ENCODE measurements around the gene LSM14A.

The LSM14A gene

DNA sequence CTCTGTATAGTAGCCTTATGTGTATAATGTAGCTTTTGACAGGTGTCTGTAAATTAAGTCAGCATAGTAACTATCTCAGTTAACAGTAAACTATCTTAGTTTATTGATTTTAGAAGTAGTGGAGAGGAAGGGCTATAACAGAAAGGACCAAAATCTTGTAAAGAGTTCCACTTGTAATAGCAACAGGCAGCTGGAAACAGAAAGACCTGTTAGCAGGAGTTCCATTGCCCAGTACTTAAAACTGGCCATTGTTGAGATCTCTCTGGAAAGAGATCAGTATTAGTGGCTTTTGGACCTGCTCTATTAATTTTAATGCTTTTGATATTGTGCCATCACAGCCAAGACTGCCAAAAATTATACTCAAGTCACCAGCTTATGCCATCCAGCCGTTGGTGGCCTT is 50.1 kb downstream of the LSM14A start:
- Histone ChIP-seq H2AFZ (ENCODE audit: low read depth, low read length, severe bottlenecking) (no peak overlapping the region), H3K9ac (ENCODE audit: low read length) (no peak overlapping the region), H3K79me2 (ENCODE audit: insufficient read depth, low read length) (peaks cover 29% of the 10 kb centered on the region), H3K9me3 (ENCODE audit: insufficient read depth, low read length) (no peaks in the 10 kb centered on the region), H3K4me2 (ENCODE audit: low read depth, low read length, poor library complexity, severe bottlenecking) (no peak overlapping the region), H3K27me3 (ENCODE audit: low read length) (no peaks in the 10 kb centered on the region), H3K36me3 (ENCODE audit: low read length) (peaks cover 73% of the 10 kb centered on the region), H4K20me1 (ENCODE audit: low read depth, low read length) (peaks cover 3% of the 10 kb centered on the region; the same call in 1 of the 2 replicates), H3K27ac (ENCODE audit: low read depth, low read length) (no peak overlapping the region), H3K4me3 (ENCODE audit: insufficient read depth, low read length, poor library complexity, severe bottlenecking) (no peak overlapping the region), H3K9me2 (replicated peaks; ENCODE audit: insufficient read depth, low read length) (no peaks in the 10 kb centered on the region), H3F3A (ENCODE audit: insufficient read depth) (peaks cover 39% of the 10 kb centered on the region; the same call in 1 of the 2 replicates)
- TF ChIP-seq, protein P1, sequence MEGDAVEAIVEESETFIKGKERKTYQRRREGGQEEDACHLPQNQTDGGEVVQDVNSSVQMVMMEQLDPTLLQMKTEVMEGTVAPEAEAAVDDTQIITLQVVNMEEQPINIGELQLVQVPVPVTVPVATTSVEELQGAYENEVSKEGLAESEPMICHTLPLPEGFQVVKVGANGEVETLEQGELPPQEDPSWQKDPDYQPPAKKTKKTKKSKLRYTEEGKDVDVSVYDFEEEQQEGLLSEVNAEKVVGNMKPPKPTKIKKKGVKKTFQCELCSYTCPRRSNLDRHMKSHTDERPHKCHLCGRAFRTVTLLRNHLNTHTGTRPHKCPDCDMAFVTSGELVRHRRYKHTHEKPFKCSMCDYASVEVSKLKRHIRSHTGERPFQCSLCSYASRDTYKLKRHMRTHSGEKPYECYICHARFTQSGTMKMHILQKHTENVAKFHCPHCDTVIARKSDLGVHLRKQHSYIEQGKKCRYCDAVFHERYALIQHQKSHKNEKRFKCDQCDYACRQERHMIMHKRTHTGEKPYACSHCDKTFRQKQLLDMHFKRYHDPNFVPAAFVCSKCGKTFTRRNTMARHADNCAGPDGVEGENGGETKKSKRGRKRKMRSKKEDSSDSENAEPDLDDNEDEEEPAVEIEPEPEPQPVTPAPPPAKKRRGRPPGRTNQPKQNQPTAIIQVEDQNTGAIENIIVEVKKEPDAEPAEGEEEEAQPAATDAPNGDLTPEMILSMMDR (IDR thresholded peaks at IDR 0.05; ENCODE audit: insufficient read depth, low read length, poor library complexity, severe bottlenecking) = no peak
- no peak for TF ChIP-seq EZH2phosphoT487 (conservative IDR thresholded peaks at IDR 0.05; ENCODE audit: low read length)

DNA sequence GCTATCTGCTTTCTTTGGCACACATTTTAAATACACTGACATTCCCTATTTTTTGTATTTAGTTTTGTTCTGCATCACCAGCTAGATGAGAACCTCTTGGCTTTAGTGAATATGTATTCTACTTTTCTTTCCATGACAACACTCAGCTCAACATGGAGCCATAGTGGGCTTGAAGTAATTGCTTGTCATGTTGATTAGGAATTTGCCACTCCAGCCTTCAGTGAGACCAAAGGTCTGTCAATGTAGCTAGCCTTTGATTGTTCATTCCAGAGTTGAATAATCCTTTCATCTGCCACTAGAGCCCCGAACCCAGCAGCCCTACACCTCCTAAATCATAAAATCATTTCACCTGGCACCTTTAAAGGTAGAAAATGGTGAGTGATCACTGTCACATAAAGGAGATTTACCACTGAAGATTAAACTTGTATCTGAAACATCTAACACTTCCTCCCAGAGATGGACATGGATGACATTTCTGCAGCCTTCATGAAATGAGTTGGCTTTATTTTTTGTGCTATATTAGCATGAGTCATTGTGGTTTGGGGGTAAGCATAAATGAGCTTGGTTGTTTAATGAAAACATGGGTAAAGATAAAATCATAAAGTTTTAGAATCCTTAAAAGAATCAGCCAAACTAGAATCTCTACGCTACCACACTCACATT is 52.8 kb downstream of the LSM14A start:
- H3K4me2 ChIP-seq (ENCODE audit: low read depth, low read length, poor library complexity, severe bottlenecking) = no peak overlapping the region
- no peak overlapping the region for H3K4me3 ChIP-seq (ENCODE audit: insufficient read depth, low read length, poor library complexity, severe bottlenecking)
- H4K20me1 ChIP-seq (ENCODE audit: low read depth, low read length) = peaks cover 3% of the 10 kb centered on the region; the same call in 1 of the 2 replicates
- H3K36me3 ChIP-seq (ENCODE audit: low read length) = peaks cover 81% of the 10 kb centered on the region
- H3K79me2 ChIP-seq (ENCODE audit: insufficient read depth, low read length) = peaks cover 25% of the 10 kb centered on the region
- TF ChIP-seq EZH2phosphoT487 (conservative IDR thresholded peaks at IDR 0.05; ENCODE audit: low read length) = no peak
- TF ChIP-seq, protein P1 (IDR thresholded peaks at IDR 0.05; ENCODE audit: insufficient read depth, low read length, poor library complexity, severe bottlenecking) = no peak
- no peak overlapping the region for H3K9ac ChIP-seq (ENCODE audit: low read length)
- H3K9me3 ChIP-seq (ENCODE audit: insufficient read depth, low read length) = no peaks in the 10 kb centered on the region
- peaks cover 23% of the 10 kb centered on the region; the same call in 1 of the 2 replicates for H3F3A ChIP-seq (ENCODE audit: insufficient read depth)
- H2AFZ ChIP-seq (ENCODE audit: low read depth, low read length, severe bottlenecking) = no peak overlapping the region
- no peak overlapping the region for H3K27ac ChIP-seq (ENCODE audit: low read depth, low read length)
- no peaks in the 10 kb centered on the region for H3K27me3 ChIP-seq (ENCODE audit: low read length)
- no peaks in the 10 kb centered on the region for H3K9me2 ChIP-seq (replicated peaks; ENCODE audit: insufficient read depth, low read length)

DNA sequence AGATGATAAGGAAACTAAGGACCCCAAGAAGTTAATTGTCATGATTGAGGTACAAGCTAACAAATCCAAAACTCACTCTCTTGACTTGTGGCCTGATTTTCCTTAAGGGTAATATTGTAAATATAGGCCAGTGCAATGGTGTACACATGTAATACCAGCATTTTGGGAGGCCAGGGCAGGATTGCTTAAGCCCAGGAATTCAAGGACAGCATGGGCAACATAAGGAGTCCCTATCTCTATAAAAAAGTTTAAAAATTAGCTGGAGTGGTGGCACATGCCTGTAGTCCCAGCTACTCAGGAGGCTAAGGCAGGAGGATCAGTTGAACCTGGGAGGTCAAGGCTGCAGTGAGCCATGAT is 53.3 kb downstream of the LSM14A start:
- TF ChIP-seq EZH2phosphoT487 (conservative IDR thresholded peaks at IDR 0.05; ENCODE audit: low read length) = no peak
- TF ChIP-seq, protein P1 (IDR thresholded peaks at IDR 0.05; ENCODE audit: insufficient read depth, low read length, poor library complexity, severe bottlenecking) = no peak
- H3K4me2 ChIP-seq (ENCODE audit: low read depth, low read length, poor library complexity, severe bottlenecking) = no peak overlapping the region
- H3K36me3 ChIP-seq (ENCODE audit: low read length) = peaks cover 78% of the 10 kb centered on the region
- no peaks in the 10 kb centered on the region for H3K9me2 ChIP-seq (replicated peaks; ENCODE audit: insufficient read depth, low read length)
- H3F3A ChIP-seq (ENCODE audit: insufficient read depth) = peaks cover 20% of the 10 kb centered on the region; the same call in 1 of the 2 replicates
- no peaks in the 10 kb centered on the region for H3K9me3 ChIP-seq (ENCODE audit: insufficient read depth, low read length)
- H3K27me3 ChIP-seq (ENCODE audit: low read length) = no peaks in the 10 kb centered on the region
- H3K9ac ChIP-seq (ENCODE audit: low read length) = no peak overlapping the region
- no peak overlapping the region for H3K4me3 ChIP-seq (ENCODE audit: insufficient read depth, low read length, poor library complexity, severe bottlenecking)
- H3K79me2 ChIP-seq (ENCODE audit: insufficient read depth, low read length) = peaks cover 23% of the 10 kb centered on the region
- no peak overlapping the region for H2AFZ ChIP-seq (ENCODE audit: low read depth, low read length, severe bottlenecking)
- H3K27ac ChIP-seq (ENCODE audit: low read depth, low read length) = no peak overlapping the region
- peaks cover 3% of the 10 kb centered on the region; the same call in 1 of the 2 replicates for H4K20me1 ChIP-seq (ENCODE audit: low read depth, low read length)

All from SU-DHL-6 (cell line).